ENCODE measurements around the gene NRG4. TPM values are rescaled to one million over a fixed set of nuclear protein-coding genes. Genes with fewer than 3 reads are reported as not detected.
A peak's percentile ranks its signal among the peaks of the same experiment; 100 is the strongest.

The NRG4 gene
- total and polyA plus RNA-seq, 9 of the 15 experiments (the other 6 are each of a cell fraction or from before 2014, with no cell fraction given), result 0.33 to 2.5 (median 0.76) TPM

DNA sequence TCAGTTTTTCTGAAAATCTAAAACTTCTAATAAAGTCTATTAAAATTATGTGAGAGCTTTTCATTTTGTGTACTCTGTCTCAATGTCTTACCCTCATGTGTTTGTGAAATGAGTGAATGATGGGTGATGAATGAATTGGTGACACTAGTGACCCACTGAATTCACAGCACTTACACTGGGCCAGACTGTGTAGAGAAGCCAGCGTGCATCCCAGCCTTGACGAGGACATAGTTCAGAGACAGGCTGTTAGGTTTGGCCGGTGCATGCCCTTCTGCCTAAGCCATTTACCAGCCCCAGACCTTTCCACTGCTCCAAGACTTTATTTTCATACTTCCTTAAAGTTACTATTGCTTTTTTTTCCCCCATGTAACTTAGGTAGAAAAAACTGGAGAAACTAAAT, 69.8 kb downstream of the NRG4 start:
- TF ChIP-seq, protein P1, sequence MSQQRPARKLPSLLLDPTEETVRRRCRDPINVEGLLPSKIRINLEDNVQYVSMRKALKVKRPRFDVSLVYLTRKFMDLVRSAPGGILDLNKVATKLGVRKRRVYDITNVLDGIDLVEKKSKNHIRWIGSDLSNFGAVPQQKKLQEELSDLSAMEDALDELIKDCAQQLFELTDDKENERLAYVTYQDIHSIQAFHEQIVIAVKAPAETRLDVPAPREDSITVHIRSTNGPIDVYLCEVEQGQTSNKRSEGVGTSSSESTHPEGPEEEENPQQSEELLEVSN (IDR thresholded peaks at IDR 0.05; ENCODE audit: borderline replicate concordance in 1 of 2, extremely low read depth in 1 of 2, insufficient read depth in 1 of 2, insufficient read length in 1 of 2, low read depth in 1 of 2, low read length in 1 of 2, poor library complexity in 1 of 2, severe bottlenecking in 1 of 2), result peak in 1 of 2 experiments; percentile 9
- TF ChIP-seq SIN3A (IDR thresholded peaks at IDR 0.05; ENCODE audit: borderline replicate concordance in 2 of 2, control insufficient read depth in 1 of 2, low read depth in 2 of 2, low read length in 2 of 2) (0 out of 4 replicates have a peak, but pooled peaks of 1 of the 2 experiments have one; percentile 28), ARNT (IDR thresholded peaks at IDR 0.05) (no peak), STAG1 (CRISPR knock-in tag; IDR thresholded peaks at IDR 0.05; ENCODE audit: borderline replicate concordance) (no peak), L3MBTL2 (IDR thresholded peaks at IDR 0.05) (0 out of 2 replicates have a peak, but pooled peaks have one; percentile 23)
- H3K9me3 ChIP-seq (replicated peaks; ENCODE audit: control insufficient read depth, insufficient read depth, low read depth, low read length), result 0 out of 2 replicates have a peak, but pooled peaks cover 2% of the 10 kb centered on the region
- DNase-seq (ENCODE audit: extremely low read depth in 1 of 4, low spot score in 3 of 4) (no peak), ATAC-seq (peak; percentile 73), FAIRE-seq (no peak)
- H4K20me1 ChIP-seq (replicated peaks; ENCODE audit: control insufficient read depth, insufficient read depth, low read length), result no peaks in the 10 kb centered on the region
- CTCF ChIA-PET (ENCODE audit: low intra/inter-chr PET ratio), result no interaction called here
- H3K4me3 ChIP-seq, result no peak overlapping the region
- 13% methylated on average over 3 of the region's 3 CpGs for WGBS (ENCODE audit: insufficient coverage, low coverage, missing lambda C conversion rate)
- no peaks in the 10 kb centered on the region for H3K9me1 ChIP-seq (ENCODE audit: control insufficient read depth, insufficient read depth, low read length)
- intact Hi-C loops (cut with micrococcal nuclease) (no loop called here), in situ Hi-C loops (cut with MboI) (no loop called here)
- no peak overlapping the region for H3K9ac ChIP-seq (ENCODE audit: insufficient read depth in 1 of 2, low read depth in 2 of 2, low read length in 2 of 2)
- 0 out of 5 replicates have a peak, but pooled peaks cover 2 to 4% of the 10 kb centered on the region in 2 experiments for H3K27me3 ChIP-seq (ENCODE audit: control insufficient read depth in 2 of 2, insufficient read depth in 2 of 2, low read length in 2 of 2)
- peaks cover 5% of the 10 kb centered on the region; the same call in 1 of the 3 replicates for H3K36me3 ChIP-seq (ENCODE audit: control insufficient read depth, insufficient read depth, low read length)
- no peaks in the 10 kb centered on the region for H3K4me1 ChIP-seq (replicated peaks in 1 of 2; ENCODE audit: control insufficient read depth in 2 of 2, insufficient read depth in 2 of 2, low read length in 2 of 2)
- H3K27ac ChIP-seq (ENCODE audit: extremely low read depth, low read depth, low read length), result no peak overlapping the region
- BruUV-seq (replicated peaks), result no TSS peak
- no peaks in the 10 kb centered on the region for H3K79me2 ChIP-seq (ENCODE audit: control insufficient read depth, insufficient read depth, low read length)
- POLR2A ChIA-PET, result no interaction called here
- H2AFZ ChIP-seq (ENCODE audit: low read depth, low read length), result no peak overlapping the region
- no peak overlapping the region for H3K4me2 ChIP-seq (ENCODE audit: insufficient read depth, low read length)
